ENCODE data around the gene TRIP10. TPM values are rescaled to one million over a fixed set of nuclear protein-coding genes. Genes with fewer than 3 reads are reported as not detected.

TRIP10 gene
- total and polyA plus RNA-seq, 2 of the 8 experiments (the other 6 are each of a cell fraction or from before 2014, with no cell fraction given): 27.8 to 69.5 TPM

GRCh38 chr19:6793411-6793810 is 53.9 kb downstream of the TRIP10 start:
- no peak overlapping the region for H2AFZ ChIP-seq (ENCODE audit: low read length)
- H2BK12ac ChIP-seq (ENCODE audit: low read depth, low read length): no peak overlapping the region
- TF ChIP-seq SIN3A (conservative IDR thresholded peaks at IDR 0.05 in 1 of 2, IDR thresholded peaks at IDR 0.05 in 1 of 2; ENCODE audit: low read depth in 1 of 2, low read length in 2 of 2) (no peak), CREB1 (IDR thresholded peaks at IDR 0.05) (no peak), MAX (IDR thresholded peaks at IDR 0.05) (no peak), SAP30 (IDR thresholded peaks at IDR 0.05; ENCODE audit: insufficient read depth, insufficient replicate concordance, low read length) (no peak), EZH2 (IDR thresholded peaks at IDR 0.05; ENCODE audit: low read depth, low read length, severe bottlenecking) (no peak), RXRA (IDR thresholded peaks at IDR 0.05; ENCODE audit: insufficient read depth, low read depth, low read length) (no peak), RNF2 (IDR thresholded peaks at IDR 0.05; ENCODE audit: borderline replicate concordance, low read depth, low read length, missing control alignments, poor library complexity, severe bottlenecking) (no peak), KDM4A (IDR thresholded peaks at IDR 0.05; ENCODE audit: low read depth, low read length, severe bottlenecking) (no peak), SP2 (IDR thresholded peaks at IDR 0.05; ENCODE audit: low read length) (no peak)
- H2AK5ac ChIP-seq (ENCODE audit: low read depth, low read length): no peak overlapping the region
- H3K23me2 ChIP-seq (ENCODE audit: low read depth, low read length): no peaks in the 10 kb centered on the region
- no peaks in the 10 kb centered on the region for H3K36me3 ChIP-seq (ENCODE audit: control insufficient read depth in 2 of 4, insufficient read depth in 4 of 4, low read length in 3 of 4)
- H3K4me3 ChIP-seq (ENCODE audit: extremely low read depth in 1 of 4, insufficient read depth in 2 of 4, low read depth in 3 of 4, low read length in 4 of 4): no peak overlapping the region
- no peaks in the 10 kb centered on the region for H4K20me1 ChIP-seq (replicated peaks in 1 of 2; ENCODE audit: control insufficient read depth in 1 of 2, insufficient read depth in 2 of 2, low read length in 2 of 2)
- H4K8ac ChIP-seq (ENCODE audit: extremely low read depth, insufficient read depth, low read length): no peak overlapping the region
- no peaks in the 10 kb centered on the region for H3K79me2 ChIP-seq (ENCODE audit: control insufficient read depth in 1 of 2, insufficient read depth in 2 of 2, low read length in 2 of 2)
- H4K91ac ChIP-seq (replicated peaks; ENCODE audit: insufficient read length, low read length): no peak overlapping the region
- 92% methylated on average over 4 of the region's 4 CpGs; no CpG with 5 or more reads in 1 of the 2 experiments for WGBS, 2 experiments (ENCODE audit: extremely low coverage in 1 of 2, insufficient coverage in 1 of 2, insufficient read length in 1 of 2, insufficient replicate concordance in 2 of 2, low coverage in 1 of 2, low lambda C conversion rate in 2 of 2, missing lambda C conversion rate in 1 of 2)
- H3K56ac ChIP-seq (replicated peaks; ENCODE audit: insufficient read length, low read depth, low read length): no peak overlapping the region
- no peak overlapping the region for H3K4me2 ChIP-seq (ENCODE audit: insufficient read depth in 1 of 2, low read depth in 2 of 2, low read length in 2 of 2)
- no peak overlapping the region for H3K9ac ChIP-seq (replicated peaks in 1 of 4; ENCODE audit: extremely low read depth in 1 of 4, low read depth in 3 of 4, low read length in 3 of 4)
- no peaks in the 10 kb centered on the region for H3K27me3 ChIP-seq (replicated peaks in 1 of 4; ENCODE audit: control insufficient read depth in 3 of 4, extremely low read depth in 1 of 4, insufficient read depth in 3 of 4, low read length in 3 of 4)
- H3K18ac ChIP-seq (ENCODE audit: extremely low read depth, low read length): no peak overlapping the region
- no peak overlapping the region for H2BK15ac ChIP-seq (ENCODE audit: low read length)
- no peak overlapping the region for H2BK5ac ChIP-seq (ENCODE audit: low read depth, low read length)
- H3K14ac ChIP-seq (ENCODE audit: insufficient read length): no peak overlapping the region
- no peak overlapping the region for H3K23ac ChIP-seq (ENCODE audit: insufficient read length)
- FAIRE-seq (no peak), DNase-seq (ENCODE audit: low read depth in 1 of 2, low spot score in 2 of 2) (no peak)
- H3K9me3 ChIP-seq (ENCODE audit: insufficient read depth in 2 of 2, low read depth in 1 of 2, low read length in 1 of 2): peaks cover 39 to 53% of the 10 kb centered on the region in 2 experiments
- H2BK120ac ChIP-seq (replicated peaks; ENCODE audit: low read depth, low read length): no peak overlapping the region
- no peak overlapping the region for H3K27ac ChIP-seq (ENCODE audit: low read depth, low read length)
- no peaks in the 10 kb centered on the region for H3K4me1 ChIP-seq (replicated peaks in 1 of 4; ENCODE audit: control insufficient read depth in 3 of 4, insufficient read depth in 4 of 4, low read length in 3 of 4)
- ChIA-PET CTCF (ENCODE audit: partially characterized antibody) (no interaction called here), POLR2A (ENCODE audit: partially characterized antibody) (no interaction called here)
- no peaks in the 10 kb centered on the region for H3K79me1 ChIP-seq (ENCODE audit: low read depth, low read length)
- no peak overlapping the region for H3K4ac ChIP-seq (replicated peaks; ENCODE audit: insufficient read length, low read depth, low read length)
- H2BK20ac ChIP-seq (ENCODE audit: low read length): no peak overlapping the region
- no peak overlapping the region for H4K5ac ChIP-seq (ENCODE audit: insufficient read length, low read depth, low read length)
